NOMO-1 treated with DMSO at 0.1 percent for 48 hours (cell line): ENCODE measurements around the gene MBNL1.

Source experiments
- DNase-seq: peaks from one replicate; lab custom pipeline; 2025; ENCODE audit not compliant: unreplicated experiment; lab: John Stamatoyannopoulos, UW

The MBNL1 gene, protein sequence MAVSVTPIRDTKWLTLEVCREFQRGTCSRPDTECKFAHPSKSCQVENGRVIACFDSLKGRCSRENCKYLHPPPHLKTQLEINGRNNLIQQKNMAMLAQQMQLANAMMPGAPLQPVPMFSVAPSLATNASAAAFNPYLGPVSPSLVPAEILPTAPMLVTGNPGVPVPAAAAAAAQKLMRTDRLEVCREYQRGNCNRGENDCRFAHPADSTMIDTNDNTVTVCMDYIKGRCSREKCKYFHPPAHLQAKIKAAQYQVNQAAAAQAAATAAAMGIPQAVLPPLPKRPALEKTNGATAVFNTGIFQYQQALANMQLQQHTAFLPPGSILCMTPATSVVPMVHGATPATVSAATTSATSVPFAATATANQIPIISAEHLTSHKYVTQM

DNA sequence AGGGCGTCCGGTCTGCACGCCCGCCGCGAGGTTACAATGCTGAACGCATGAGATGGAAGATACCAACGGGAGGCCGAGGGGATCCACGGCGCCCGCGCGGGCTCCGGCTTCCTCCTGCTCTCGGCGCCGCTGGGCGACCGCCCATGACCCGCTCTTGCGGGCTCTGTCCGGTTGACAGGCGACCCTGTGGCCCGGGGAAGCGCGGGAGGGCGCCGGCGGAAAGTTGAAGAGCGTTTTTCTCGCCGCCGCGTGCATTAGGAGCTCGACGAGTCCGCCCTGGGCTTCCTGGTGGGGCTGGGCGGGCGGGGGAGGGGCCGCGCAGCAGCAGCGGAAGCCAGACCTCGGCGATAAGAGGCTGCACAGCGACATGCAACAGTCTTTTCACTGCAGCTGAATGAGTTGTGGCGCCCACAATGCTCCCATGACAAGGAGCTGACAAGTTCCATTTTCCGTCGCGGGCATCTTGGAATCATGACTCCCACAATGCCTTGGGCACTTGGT is at the start of gene MBNL1:
MBNL1 (plus strand) TSS at position 375 of the 501 bp plus-strand sequence. CDS start 31,265 bp downstream, outside the sequence.
- DNase-seq: peak; percentile 84

- peak; percentile 79 for DNase-seq
These were observed 49.5 kb upstream of the MBNL1 start for GRCh38 chr3:152219216-152219615.

- DNase-seq: no peak
These were observed 48.9 kb upstream of the MBNL1 start for GRCh38 chr3:152219769-152220255.

DNA sequence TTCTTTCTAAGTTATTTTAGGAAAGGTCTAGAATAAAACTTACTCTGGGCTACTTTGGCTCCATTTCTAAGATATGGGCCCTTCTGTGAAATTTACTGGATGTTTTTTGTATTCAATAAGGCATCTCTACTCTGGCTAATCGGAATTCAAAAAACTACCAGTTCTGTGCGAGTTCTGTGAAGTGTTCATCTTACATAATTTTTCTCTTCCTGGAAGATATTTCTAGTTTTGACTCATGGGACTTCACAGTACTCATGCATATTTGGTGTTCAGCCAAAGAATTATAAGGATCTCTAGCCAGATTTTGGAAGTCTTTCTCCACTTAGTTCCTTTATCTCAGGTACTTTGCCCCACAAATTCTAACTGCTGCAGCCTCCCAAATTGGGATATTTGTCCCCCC is 46.4 kb upstream of the MBNL1 start:
- DNase-seq: peak; percentile 73

GRCh38 chr3:152225201-152225600 is 43.5 kb upstream of the MBNL1 start:
- DNase-seq: no peak

DNA sequence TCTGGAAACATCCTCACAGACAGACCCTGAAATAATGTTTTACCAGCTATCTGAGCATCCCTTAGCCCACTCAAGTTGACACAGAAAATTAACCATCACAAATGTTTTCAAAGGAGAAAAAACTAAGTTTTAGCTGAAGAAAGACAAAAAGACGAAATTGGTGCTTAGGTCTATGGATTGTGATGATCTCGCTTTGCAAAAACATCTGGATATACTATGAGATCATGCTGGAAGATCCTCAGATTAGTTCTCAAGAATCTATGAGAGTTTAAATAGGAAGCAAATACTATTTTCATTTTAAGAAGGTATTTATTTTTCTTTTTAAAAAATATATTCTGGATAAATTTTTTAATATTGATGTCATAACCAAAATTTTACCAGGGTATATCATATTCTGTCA is 42.6 kb upstream of the MBNL1 start:
- DNase-seq: no peak

- DNase-seq: no peak
These were observed 41.7 kb upstream of the MBNL1 start for GRCh38 chr3:152227027-152227426.

- DNase-seq: peak; percentile 77
These were observed 39.0 kb upstream of the MBNL1 start for GRCh38 chr3:152229692-152230091.

DNA sequence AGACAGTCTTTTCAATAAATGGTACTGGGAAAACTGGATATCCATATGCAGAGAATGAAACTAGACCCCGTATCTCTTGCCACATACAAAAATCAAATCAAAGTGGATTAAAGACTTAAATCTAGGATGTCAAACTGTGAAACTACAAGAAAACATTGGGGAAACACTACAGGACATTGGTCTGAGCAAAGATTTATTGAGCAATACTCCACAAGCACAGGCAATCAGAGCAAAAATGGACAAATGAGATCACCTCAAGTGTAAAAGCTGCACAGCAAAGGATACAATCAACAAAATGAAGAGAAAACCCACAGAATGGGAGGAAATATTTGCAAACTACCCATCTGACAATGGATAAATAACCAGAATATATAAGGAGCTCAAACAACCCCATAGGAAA is 38.4 kb upstream of the MBNL1 start:
- peak; percentile 80 for DNase-seq

DNA sequence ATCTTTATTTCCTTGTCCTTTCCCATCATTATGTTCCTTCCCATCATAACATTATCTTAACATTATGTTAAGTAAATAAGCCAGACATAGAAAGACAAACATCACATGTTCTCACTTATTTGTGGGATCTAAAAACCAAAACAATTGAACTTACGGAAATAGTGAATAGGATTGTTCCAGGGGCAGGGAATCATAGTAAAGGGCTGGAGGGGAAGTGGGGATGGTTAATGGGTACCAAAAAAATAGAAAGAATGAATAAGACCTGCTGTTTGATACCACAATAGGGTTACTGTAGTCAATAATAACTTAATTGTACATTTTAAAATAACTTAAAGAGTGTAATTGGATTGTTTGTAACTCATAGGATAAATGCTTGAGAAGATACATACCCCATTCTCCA is 36.7 kb upstream of the MBNL1 start:
- no peak for DNase-seq

DNA sequence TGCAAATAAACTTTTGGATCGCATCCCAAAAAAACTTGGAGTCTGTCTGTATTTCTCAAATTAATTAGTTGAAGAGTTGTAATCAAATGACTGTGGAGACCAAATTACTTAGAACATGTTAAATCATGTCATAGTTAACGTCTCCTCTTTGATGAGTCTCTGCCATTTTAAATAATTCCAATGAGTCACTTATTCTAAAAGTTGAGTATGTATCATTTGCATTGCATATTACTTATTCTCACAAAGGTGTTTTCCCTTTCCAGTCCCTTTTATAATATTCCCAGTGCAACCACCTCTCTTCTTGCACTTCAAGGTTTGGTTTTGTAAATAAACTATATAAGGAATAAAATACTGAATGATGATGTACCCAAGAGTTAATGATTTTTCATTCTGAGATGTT is 36.0 kb upstream of the MBNL1 start:
- DNase-seq: no peak

DNA sequence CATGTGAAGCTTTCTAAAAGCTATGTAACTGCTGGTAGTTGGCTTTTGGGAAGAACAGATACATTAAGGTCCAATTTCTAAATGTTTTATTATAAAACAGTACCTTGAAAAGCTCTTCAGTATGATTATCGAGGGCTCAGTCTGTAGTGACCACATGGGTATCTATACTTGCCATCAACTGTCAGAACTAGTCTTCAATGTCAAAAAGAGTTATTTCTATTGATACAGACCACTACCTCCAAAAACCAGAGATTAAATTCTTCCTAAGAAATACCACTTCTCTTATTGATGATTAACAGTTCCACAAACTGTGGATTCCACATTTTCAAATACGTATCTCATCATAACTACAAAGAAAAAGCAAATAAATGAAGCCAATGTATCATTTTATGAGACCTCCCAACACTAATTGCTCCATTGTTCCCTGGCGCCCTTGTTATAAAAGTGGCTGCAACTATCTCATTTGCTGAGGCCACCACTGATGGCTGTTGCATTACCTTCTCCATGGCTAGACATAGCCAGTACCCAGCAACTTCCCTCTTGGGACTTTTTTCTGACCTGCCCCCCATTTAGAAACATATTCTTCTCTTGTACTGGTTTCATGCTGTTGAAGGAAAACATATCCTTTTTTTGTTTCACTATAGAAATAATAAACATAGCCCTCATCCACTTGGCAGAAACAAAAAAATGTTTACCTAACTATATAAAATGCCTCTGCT is 33.9 kb upstream of the MBNL1 start:
- peak; percentile 85 for DNase-seq

DNA sequence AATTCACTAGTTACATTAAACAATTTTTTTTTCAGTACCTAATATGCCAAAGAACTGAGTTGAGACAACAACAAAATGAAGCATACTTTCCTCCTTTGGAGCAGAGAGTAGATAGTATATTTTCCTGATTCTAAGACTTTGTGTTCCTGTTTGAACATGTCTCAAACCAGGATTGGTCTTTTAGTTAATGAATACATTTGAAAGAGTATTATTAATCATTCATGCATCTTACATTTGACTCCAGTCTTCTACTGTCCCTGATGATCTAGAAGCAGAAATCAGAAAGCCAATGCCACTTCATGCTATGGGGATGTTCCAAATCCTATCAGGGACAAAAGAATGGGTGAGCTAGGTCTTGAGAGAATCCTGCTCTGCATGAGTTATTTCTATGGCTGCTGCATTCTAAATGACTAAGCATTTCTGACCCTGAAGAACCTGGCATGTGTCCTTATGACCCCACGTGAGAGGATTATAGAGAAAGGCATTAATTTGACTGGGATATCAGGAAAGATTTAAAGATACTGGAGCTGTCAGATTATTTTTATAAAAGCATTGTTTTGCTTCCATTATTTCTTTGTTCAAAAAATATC is 32.9 kb upstream of the MBNL1 start:
- DNase-seq: peak; percentile 78

- DNase-seq: peak; percentile 96
These were observed 32.0 kb upstream of the MBNL1 start for GRCh38 chr3:152236716-152237115.

- peak; percentile 98 for DNase-seq
These were observed 27.3 kb upstream of the MBNL1 start for GRCh38 chr3:152241142-152242017.

DNA sequence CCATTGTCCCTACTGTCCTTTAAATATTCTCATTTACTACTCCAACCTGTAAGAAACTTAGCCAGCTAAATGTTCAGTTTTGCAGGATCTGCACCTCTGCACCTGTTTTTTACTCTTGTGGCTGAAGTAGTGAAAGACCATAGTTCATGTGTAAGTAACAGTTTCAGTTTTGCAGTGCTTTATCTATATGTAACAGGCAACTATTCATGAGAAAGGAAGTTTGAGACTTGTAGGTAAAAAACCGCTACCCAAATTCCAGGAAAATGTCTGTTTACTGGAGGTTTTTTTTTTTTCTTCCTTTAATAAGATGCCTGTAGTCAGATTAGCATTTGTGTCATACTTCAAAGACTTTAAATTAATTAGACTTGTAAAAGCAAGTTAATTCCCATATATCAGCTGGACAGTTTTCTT is 25.4 kb upstream of the MBNL1 start:
- no peak for DNase-seq

DNA sequence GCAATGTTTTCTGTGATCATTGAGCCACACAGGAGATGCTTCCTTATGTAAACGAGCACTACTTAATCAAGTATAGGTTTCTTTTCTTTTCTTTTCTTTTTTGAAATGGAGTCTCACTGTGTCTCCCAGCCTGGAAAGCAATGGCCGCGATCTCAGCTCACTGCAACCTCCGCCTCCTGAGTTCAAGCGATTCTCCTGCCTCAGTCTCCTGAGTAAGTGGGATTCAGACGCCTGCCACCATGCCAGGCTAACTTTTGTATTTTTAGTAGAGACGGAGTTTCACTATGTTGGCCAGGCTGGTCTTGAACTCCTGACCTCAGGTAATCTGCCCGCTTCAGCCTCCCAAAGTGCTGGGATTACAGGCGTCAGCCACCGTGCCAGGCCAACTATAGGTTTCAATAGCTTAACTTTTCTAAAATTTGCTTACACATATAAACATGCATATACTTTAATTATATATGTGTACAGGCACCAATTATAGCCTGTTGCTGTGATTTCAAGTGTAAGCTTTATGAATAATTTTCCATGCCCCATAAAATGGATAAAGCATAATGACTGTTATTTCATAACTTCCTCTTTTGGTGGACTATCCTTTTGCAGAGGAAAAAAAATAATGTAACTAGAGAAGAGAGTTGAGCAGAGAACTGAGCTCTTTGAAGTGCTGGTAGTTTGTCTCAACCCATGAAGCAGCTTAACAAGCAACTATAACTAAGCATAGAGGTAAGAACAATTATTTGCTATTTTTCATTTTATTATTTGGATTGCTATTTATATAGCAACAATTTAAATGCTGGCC is 24.8 kb upstream of the MBNL1 start:
- peak; percentile 99 for DNase-seq

DNA sequence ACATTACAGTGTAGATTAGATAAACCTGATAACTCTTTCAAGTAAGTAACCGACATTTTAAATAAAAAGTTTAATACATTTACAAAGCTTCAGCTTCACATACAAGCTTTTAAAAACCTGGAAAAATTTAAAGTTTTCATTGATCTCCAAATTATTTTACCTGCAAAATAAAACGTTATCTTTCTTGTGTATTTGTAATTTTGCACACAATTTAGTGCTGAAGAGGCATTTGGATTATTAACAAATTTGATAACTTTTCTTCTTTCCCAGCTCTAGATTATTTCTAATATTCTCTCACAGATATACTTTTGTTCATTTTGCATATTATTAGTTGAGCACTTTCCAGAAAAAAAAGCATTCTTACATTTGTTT is 24.2 kb upstream of the MBNL1 start:
- no peak for DNase-seq

GRCh38 chr3:152245498-152246170 is 23.1 kb upstream of the MBNL1 start:
- DNase-seq: peak; percentile 84
